ENCODE data around the gene C1orf53.
A peak's percentile ranks its signal among the peaks of the same experiment; 100 is the strongest.
"Not testable (repeated sequence)": the region's sequence is repeated elsewhere in the genome, so short reads cannot be mapped to it uniquely, and the experiment has no call there.

Gene C1orf53

DNA sequence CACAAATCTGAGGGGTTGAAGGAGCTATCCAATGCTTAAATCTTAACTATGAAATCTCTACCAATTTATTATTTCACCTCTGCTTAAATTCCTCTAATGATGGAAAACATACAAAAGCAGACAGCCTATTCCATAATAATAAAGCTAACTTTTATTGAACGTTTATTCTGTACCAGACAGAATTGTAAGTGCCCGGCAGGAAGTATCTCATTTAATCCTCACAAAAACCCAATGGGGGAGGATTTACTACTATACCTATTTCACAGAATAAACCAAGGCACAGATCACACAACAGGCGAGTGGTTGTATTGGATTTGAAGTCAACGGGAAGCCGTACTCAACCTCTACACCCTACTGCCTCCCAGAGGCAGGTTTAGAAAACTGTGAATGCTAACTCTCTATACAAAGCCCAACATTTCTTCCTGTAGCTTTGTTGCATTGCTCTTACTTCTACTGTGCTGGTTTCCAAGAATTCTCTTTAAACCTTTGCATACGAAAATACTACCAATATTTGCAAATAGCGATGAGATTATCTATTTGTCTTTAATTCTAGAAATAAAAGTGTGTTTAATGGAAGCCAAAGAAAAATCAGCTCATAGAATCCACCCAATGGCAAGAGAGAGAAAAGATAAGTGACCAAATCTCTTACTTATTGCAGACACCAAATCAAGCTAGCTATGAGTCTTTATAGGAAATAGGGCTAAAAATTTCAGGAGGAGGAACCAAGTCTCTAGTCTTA, 33.5 kb upstream of the C1orf53 start:
- DNase-seq (ENCODE audit: extremely low spot score): peak; percentile 67
- CTCF ChIA-PET: interaction anchor here (0.6 to 1.4 kb wide), 7 partner anchors 23 to 347 kb away, joined by 3 to 12 read pairs (median 5); no protein-coding TSS in a partner anchor
- TF ChIP-seq ZNF384 (IDR thresholded peaks at IDR 0.05) (no peak), L3MBTL2 (conservative IDR thresholded peaks at IDR 0.05) (no peak), TARDBP (IDR thresholded peaks at IDR 0.05) (no peak), ELF4 (IDR thresholded peaks at IDR 0.05) (no peak), FOXM1 (IDR thresholded peaks at IDR 0.05; ENCODE audit: borderline replicate concordance) (no peak; the same call in 1 of the 2 replicates), NFRKB (IDR thresholded peaks at IDR 0.05) (no peak), LEF1 (IDR thresholded peaks at IDR 0.05; ENCODE audit: borderline replicate concordance) (no peak), HDGF (IDR thresholded peaks at IDR 0.05; ENCODE audit: borderline replicate concordance) (no peak), FOXA1 (IDR thresholded peaks at IDR 0.05) (no peak)
- POLR2A ChIA-PET: interaction anchor here (1.0 kb wide), 1 partner anchor 47 kb away, joined by 3 read pairs; no protein-coding TSS in a partner anchor

DNA sequence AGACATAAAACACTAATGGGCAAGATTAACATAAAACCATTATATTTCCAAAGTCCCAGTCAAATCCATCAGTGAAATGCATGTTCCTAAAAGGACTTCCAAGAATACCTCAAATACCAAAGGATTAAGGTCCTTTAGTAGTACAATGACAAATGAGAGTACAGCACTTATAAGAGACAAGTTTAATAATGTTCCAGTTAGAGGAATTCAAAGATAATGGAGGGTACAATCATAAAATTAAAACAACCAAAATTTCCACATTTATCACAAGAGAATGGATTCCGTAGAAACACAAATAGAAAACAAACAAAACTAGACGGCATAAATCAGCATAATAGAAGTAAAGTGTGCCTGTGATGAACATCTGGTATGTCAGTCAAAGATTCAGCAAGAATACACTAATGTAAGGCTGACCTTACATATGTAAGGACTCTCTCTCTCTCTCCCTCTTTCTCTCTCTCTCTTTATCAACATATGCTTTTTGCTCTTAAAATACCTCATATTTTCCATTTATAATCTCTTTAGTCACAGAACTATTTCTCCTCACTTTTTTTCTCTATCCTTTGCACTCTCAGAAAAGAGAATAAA, 32.8 kb upstream of the C1orf53 start:
- no peak for TF ChIP-seq TARDBP (IDR thresholded peaks at IDR 0.05)
- TF ChIP-seq ELF4 (IDR thresholded peaks at IDR 0.05): no peak
- TF ChIP-seq CTBP1 (IDR thresholded peaks at IDR 0.05; ENCODE audit: borderline replicate concordance): no peak
- ChIA-PET POLR2A (interaction anchor here (1.0 kb wide), 1 partner anchor 46 kb away, joined by 3 read pairs; no protein-coding TSS in a partner anchor), CTCF (interaction anchor here (0.6 to 1.4 kb wide), 8 partner anchors 23 to 782 kb away, joined by 3 to 12 read pairs (median 5); no protein-coding TSS in a partner anchor)
- no peak for DNase-seq (ENCODE audit: extremely low spot score)

DNA sequence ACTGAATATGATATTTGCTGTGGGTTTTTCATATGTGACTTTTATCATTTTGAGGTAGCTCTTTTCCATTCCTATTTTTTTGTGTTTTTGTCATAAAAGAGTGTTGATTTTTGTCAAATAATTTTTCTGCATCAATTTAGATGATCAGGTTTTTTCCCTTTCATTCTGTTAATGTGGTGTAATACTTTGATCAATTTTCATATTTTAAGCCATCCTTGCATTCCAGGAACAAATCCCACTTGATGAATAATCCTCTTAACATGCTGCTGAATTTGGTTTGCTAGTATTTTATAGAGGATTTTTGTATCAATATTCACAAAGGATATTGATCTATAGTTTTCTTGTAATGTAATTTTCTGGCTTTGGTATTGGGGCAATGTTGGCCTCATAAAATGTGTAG, 25.5 kb upstream of the C1orf53 start:
- no peak for DNase-seq (ENCODE audit: extremely low spot score)
- TF ChIP-seq SUZ12 (IDR thresholded peaks at IDR 0.05) (no peak), FOXA1 (IDR thresholded peaks at IDR 0.05) (no peak), CTBP1 (IDR thresholded peaks at IDR 0.05; ENCODE audit: borderline replicate concordance) (no peak), ARNT (IDR thresholded peaks at IDR 0.05) (no peak), L3MBTL2 (conservative IDR thresholded peaks at IDR 0.05) (no peak), HDGF (IDR thresholded peaks at IDR 0.05; ENCODE audit: borderline replicate concordance) (no peak)
- ChIA-PET POLR2A (no interaction called here), CTCF (no interaction called here)

DNA sequence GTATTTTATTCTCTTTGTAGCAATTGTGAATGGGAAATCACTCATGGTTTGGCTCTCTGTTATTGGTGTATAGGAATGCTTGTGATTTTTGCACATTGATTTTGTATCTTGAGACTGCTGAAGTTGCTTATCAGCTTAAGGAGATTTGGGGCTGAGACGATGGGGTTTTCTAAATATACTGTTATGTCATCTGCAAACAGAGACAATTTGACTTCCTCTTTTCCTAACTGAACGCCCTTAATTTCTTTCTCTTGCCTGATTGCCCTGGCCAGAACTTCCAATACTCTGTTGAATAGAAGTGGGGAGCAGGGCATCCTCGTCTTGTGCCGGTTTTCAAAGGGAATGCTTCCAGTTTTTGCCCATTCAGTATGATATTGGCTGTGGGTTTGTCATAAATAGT, 22.0 kb upstream of the C1orf53 start:
- DNase-seq (ENCODE audit: extremely low spot score); POLR2A ChIA-PET; CTCF ChIA-PET: not testable (repeated sequence)

DNA sequence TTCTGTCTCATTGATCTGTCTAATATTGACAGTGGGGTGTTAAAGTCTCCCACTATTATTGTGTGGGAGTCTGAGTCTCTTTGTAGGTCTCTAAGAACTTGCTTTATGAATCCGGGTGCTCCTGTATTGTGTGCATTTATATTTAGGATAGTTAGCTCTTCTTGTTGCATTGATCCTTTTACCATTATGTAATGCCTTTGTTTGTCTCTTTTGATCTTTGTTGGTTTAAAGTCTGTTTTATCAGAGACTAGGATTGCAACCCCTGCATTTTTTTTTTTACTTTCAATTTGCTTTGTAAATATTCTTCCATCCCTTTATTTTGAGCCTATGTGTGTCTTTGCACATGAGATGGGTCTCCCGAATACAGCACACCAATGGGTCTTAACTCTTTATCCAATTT, 20.2 kb upstream of the C1orf53 start:
- DNase-seq (ENCODE audit: extremely low spot score); CTCF ChIA-PET; POLR2A ChIA-PET: not testable (repeated sequence)

DNA sequence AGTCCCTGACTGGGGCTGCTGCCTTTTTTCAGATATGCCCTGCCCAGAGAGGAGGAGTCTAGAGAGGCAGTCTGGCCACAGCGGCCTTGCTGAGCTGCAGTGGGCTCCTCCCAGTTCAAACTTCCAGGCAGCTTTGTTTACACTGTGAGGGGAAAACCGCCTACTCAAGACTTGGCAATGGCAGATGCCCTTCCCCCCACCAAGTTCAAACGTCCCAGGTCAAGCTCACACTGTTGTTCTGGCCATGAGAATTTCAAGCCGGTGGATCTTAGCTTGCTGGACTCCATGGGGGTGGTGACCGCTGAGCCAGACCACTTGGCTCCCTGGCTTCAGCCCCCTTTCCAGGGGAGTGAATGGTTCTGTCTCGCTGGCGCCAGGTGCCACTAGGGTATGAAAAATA, 18.3 kb upstream of the C1orf53 start:
- POLR2A ChIA-PET: no interaction called here
- TF ChIP-seq BHLHE40 (IDR thresholded peaks at IDR 0.05; ENCODE audit: borderline replicate concordance) (no peak), TARDBP (IDR thresholded peaks at IDR 0.05) (no peak), SP1 (IDR thresholded peaks at IDR 0.05) (no peak), ELF4 (IDR thresholded peaks at IDR 0.05) (no peak), LEF1 (IDR thresholded peaks at IDR 0.05; ENCODE audit: borderline replicate concordance) (no peak), NFRKB (IDR thresholded peaks at IDR 0.05) (no peak), HDGF (IDR thresholded peaks at IDR 0.05; ENCODE audit: borderline replicate concordance) (no peak), ARNT (IDR thresholded peaks at IDR 0.05) (no peak), SUZ12 (IDR thresholded peaks at IDR 0.05) (no peak), FOXA1 (IDR thresholded peaks at IDR 0.05) (no peak), L3MBTL2 (conservative IDR thresholded peaks at IDR 0.05) (no peak), CTBP1 (IDR thresholded peaks at IDR 0.05; ENCODE audit: borderline replicate concordance) (no peak), FOXM1 (IDR thresholded peaks at IDR 0.05; ENCODE audit: borderline replicate concordance) (no peak)
- TF ChIP-seq, protein P1, sequence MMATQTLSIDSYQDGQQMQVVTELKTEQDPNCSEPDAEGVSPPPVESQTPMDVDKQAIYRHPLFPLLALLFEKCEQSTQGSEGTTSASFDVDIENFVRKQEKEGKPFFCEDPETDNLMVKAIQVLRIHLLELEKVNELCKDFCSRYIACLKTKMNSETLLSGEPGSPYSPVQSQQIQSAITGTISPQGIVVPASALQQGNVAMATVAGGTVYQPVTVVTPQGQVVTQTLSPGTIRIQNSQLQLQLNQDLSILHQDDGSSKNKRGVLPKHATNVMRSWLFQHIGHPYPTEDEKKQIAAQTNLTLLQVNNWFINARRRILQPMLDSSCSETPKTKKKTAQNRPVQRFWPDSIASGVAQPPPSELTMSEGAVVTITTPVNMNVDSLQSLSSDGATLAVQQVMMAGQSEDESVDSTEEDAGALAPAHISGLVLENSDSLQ (IDR thresholded peaks at IDR 0.05): no peak
- CTCF ChIA-PET: no interaction called here
- DNase-seq (ENCODE audit: extremely low spot score): no peak

DNA sequence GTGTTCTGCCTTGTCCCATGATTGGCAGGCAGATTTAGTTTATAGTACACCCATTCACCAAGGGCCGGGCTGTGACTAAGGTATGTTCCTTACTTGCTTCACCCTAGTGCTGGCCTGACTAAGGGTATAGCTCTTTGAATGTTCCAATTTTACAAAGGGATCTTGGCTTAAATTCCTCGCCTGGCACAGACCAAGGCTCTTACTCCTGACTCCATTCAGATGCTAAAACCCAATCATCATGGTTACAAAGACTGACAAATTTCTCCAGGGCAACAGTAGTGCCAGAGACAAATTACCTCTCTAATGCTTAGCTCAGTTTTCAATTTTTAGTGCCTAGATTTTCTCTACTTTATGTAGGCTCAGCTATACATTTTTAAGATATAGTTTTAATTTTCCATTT, 11.5 kb upstream of the C1orf53 start:
- CTCF ChIA-PET: no interaction called here
- POLR2A ChIA-PET: interaction anchor here (2.8 kb wide), 1 partner anchor 12 kb away, joined by 10 read pairs; the partner anchor contains the start of gene C1orf53
- no peak for DNase-seq (ENCODE audit: extremely low spot score)
- TF ChIP-seq, protein P1 (IDR thresholded peaks at IDR 0.05): no peak
- TF ChIP-seq ELF4 (IDR thresholded peaks at IDR 0.05): no peak
- no peak for TF ChIP-seq SUZ12 (IDR thresholded peaks at IDR 0.05)
- TF ChIP-seq BHLHE40 (IDR thresholded peaks at IDR 0.05; ENCODE audit: borderline replicate concordance): no peak
- no peak for TF ChIP-seq ZNF384 (IDR thresholded peaks at IDR 0.05)
- TF ChIP-seq FOXA1 (IDR thresholded peaks at IDR 0.05): no peak
- TF ChIP-seq LEF1 (IDR thresholded peaks at IDR 0.05; ENCODE audit: borderline replicate concordance): no peak
- no peak for TF ChIP-seq NFRKB (IDR thresholded peaks at IDR 0.05)
- TF ChIP-seq L3MBTL2 (conservative IDR thresholded peaks at IDR 0.05): no peak
- TF ChIP-seq FOXK2 (IDR thresholded peaks at IDR 0.05): no peak
- TF ChIP-seq CTBP1 (IDR thresholded peaks at IDR 0.05; ENCODE audit: borderline replicate concordance): no peak
- no peak for TF ChIP-seq TARDBP (IDR thresholded peaks at IDR 0.05)
